HG03025 (cell line): ENCODE data around the gene PLXNA3.

Source experiments
- ATAC-seq: cut with Tn5 transposase; IDR thresholded peaks from one replicate; pipeline ENCODE4 v1.9.1; 2021; ENCODE audit warnings: mild to moderate bottlenecking, moderate library complexity; ENCODE audit not compliant: unreplicated experiment, low FRiP score

Gene PLXNA3

DNA sequence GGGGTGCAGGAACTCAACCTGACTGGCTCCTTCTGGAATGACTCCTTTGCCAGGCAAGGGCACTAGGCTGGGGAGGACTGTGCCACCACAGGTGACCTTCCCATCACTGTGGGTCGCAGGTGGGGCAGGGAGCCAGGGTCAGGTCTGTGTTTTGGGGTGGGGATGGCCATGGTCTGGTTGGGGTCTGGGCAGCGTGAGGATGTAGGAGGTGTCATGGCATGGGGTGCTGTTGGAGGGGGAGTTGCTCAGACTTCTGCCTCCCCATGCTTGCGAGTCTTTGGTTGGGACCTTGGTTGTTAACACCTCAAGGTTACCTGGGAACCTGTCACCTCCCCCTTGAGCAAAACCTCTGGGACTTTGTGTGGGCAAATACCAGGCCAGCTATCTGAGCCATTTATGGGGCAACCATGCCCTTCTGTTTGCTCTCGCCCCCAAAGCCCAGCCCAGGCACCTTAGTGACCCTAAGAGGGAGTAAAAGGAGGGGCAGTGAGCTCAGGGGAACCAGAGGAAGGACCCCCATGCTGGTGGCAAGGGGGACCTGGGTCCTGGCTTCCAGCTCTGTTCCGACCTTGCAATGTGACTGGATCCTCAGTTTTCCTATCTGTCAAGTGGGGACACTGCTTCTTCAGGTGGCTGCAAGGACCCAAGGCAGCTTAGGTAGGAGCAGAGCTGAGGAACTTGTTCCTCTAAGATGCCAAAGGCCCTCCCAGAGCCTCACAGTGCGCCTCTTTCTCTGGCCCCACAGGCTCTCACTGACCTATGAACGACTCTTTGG, 23.5 kb upstream of the PLXNA3 start:
- ATAC-seq, result no peak

DNA sequence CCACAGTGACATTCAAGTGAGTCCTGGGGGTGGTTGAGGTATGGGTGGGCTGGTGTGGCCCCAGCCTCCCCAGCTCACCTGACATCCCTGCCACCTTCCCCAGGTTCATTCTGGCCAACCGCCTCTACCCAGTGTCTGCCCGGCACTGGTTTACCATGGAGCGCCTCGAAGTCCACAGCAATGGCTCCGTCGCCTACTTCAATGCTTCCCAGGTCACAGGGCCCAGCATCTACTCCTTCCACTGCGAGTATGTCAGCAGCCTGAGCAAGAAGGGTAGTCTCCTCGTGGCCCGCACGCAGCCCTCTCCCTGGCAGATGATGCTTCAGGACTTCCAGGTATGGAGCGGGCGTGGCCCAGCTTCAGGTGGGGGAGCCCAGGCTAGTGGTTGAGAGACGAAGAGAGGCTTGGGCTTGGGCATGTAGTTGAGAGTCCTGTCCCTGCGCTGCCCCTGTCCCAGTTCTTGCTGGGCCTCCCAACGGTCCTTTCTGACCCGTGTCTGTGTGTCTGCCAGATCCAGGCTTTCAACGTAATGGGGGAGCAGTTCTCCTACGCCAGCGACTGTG, 22.8 kb upstream of the PLXNA3 start:
- ATAC-seq, result no peak

DNA sequence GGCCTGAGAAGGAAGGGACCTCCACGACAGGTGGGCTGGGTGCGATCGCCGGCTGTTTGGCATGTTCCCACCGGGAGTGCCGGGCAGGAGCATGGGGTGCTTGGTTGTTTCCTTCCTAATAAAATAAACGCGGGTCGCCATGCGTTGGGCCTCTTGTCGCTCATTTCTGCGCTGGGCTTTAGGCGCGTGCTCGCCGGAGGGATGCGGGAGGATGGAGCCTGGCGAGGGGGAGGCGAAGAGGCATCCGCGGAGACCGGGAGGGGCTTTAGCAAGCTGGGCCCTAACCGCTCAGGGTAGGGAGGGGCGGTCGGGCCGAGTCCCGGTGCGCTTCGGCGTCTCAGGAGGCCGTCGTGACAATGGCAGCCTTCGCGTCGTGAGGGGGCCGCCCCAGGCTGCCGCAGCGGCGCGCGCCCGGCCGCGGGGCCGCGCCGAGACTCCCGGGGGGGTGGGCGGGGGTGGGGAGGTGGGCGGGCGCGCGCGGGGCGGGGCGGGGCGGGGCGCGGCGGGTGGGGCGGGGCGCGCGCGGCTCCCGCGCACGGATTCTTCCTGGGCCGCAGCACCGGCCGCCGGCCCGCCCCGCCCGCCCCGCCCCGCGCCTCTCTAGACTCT, 21.6 kb upstream of the PLXNA3 start:
- no peak for ATAC-seq

DNA sequence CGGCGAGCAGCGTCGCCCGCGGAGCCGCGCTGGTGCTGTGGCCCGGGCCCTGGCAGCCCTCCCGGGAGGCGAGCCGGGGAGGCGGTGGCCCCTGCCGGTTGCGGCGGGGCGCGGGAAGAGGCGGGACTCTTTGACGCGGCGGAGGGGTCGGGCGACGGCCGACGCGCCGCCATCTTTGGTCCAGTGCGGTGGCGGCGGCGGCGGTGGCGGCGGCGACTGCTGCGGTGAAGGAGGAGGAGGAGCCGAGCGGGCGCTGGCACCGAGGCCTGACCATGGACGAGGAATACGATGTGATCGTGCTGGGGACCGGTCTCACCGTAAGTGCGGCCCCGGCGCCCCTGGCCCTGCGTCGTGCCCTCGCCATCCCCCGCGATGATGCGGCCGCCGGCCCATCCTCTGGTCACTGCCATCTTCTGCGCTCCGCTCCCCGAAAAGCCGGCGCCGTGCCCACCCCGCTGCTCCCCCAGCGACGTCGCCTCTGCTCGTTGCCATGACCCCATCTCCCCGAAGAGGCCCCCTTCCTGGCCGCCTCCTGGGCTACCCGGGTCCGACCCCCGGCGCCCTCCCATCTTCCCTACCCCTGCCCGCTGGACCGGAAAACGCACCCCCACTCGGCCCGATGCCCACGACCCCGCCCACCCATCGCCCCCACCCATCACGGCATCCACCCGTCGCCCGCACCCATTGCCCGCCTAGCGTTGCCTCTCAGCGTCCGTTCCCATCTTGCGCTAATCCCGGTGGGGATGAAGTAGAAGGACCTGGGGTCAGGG, 20.9 kb upstream of the PLXNA3 start, which contains the start of gene GDI1:
Gene GDI1 (plus strand): TSS at position 172 of the 770 bp plus-strand sequence. CDS start 101 bp downstream, at position 273.
- no peak for ATAC-seq

DNA sequence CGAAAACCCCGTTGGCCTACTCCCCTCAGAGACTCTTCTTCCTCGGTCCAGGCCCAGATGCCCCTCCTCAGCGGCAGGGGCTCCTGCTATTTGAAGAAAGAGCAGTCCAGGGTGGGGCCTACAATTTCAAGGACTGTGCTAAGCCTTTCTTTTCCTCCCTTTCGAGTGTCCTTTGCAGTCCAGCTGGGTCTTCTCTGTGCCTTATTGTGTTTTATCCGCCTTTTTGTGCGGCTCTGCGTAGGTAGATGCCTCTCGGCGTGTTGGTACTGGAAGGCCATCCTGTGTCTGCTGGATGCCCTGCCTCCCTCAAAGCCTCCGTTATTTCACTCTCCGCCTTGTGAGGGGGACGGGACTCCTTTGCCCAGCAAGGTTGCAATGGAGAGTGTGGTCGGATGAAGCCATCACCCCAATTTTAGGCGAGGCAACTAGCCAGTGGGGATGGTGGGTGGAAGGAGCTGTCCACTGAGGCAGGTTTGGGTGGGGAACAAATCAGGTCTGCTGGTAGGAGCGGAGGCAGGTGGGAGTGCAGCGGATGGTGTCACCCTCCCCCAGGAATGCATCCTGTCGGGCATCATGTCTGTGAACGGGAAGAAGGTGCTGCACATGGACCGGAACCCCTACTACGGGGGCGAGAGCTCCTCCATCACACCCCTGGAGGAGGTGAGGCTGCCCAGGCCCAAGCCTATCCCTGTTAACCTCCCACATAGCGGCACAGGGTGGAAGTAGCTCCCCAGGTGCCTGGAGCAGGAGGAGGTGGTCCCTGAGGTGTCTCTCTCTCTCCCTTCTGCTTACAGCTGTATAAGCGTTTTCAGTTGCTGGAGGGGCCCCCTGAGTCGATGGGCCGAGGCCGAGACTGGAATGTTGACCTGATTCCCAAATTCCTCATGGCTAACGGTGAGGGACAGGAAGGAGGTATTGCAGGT, 19.8 kb upstream of the PLXNA3 start:
- ATAC-seq, result no peak

DNA sequence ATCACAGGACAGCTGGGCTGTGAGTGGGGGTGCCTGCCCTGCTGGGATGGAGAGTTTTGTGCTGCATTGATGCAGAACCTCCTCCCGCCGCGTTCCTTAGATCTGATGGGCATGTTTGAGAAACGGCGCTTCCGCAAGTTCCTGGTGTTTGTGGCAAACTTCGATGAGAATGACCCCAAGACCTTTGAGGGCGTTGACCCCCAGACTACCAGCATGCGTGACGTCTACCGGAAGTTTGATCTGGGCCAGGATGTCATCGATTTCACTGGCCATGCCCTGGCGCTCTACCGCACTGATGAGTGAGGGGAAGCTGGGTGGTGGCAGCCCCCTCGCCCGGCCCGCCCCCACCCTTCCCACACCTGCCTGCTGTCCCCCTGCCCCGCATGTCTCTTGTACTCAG, 18.2 kb upstream of the PLXNA3 start:
- no peak for ATAC-seq

DNA sequence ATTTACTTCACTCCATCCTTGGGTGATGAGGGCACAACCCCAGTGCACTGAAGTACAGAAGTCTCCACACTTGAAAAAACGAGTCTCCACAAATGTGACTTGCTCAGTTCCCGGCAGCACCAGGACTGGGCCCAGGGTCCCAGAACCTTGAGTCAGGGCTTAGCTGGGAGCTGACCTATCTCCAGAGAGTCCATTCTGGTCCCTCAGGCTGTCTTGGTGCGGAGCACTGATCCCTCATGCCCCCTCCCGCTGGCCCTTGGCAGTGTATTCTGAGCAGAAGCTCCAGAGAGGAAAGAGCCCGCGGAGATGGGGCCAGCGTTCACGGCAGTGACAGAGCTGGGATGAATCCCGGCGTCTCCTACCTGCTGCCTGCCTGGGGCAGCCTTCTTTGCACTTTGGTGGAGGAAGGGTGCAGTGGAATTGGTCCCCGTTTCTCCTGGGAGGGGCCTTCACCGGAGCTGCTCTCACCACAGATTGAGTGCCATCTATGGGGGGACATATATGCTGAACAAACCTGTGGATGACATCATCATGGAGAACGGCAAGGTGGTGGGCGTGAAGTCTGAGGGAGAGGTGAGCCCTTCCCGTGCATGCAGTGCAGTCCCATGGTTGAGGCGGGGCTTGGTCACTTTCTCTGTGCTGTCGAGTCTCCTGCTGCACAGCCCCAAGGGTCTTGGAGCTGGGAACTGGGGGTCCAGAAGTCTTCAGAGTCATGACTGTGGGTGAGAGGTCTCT, 17.3 kb upstream of the PLXNA3 start:
- no peak for ATAC-seq

GRCh38 chrX:154441564-154441963, 16.5 kb upstream of the PLXNA3 start:
- ATAC-seq, result no peak

DNA sequence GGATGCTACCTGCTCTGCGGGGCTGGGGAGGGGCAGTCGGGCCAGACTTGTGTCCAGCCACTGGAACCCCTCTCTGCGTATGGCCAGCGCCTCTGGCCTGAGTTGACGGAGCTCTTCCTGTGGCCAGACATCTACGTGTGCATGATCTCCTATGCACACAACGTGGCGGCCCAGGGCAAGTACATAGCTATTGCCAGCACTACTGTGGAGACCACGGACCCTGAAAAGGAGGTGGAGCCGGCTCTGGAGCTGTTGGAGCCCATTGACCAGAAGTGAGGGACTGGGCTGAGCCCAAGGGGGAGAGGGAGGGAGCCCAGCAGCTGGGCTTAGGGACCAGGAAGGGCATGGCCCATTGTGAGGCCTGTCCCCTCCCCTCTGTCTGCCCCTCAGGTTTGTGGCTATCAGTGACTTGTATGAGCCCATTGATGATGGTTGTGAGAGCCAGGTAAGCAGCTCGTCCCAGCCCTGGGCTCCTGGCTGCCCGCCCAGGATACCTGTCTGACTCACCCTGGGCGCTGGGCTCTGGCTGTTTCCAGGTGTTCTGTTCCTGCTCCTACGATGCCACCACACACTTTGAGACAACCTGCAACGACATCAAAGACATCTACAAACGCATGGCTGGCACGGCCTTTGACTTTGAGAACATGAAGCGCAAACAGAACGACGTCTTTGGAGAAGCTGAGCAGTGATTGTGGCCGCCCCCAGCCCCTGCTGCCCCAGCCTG, 15.9 kb upstream of the PLXNA3 start:
- no peak for ATAC-seq

DNA sequence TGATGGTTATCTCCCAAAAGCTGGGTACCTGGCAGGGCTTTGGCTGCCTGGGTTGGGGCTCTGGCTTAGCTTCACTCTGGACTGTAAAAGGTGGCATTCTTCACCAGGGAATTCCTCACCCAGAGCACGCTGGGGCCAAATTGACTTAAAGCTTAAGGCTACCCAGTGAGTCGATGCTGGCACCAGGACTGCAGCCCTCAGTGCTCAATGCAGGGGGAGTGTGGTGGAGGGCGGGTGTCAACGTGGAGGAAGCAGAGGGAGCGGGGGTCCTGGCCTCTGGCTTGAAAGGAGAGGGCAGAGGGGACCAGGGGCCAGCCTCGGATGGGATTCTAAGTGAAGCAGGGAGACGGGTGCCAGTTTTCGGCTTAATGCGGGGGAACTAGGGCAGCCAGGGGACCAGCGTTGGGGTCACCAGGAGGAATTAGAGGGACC, 14.6 kb upstream of the PLXNA3 start:
- ATAC-seq, result no peak

DNA sequence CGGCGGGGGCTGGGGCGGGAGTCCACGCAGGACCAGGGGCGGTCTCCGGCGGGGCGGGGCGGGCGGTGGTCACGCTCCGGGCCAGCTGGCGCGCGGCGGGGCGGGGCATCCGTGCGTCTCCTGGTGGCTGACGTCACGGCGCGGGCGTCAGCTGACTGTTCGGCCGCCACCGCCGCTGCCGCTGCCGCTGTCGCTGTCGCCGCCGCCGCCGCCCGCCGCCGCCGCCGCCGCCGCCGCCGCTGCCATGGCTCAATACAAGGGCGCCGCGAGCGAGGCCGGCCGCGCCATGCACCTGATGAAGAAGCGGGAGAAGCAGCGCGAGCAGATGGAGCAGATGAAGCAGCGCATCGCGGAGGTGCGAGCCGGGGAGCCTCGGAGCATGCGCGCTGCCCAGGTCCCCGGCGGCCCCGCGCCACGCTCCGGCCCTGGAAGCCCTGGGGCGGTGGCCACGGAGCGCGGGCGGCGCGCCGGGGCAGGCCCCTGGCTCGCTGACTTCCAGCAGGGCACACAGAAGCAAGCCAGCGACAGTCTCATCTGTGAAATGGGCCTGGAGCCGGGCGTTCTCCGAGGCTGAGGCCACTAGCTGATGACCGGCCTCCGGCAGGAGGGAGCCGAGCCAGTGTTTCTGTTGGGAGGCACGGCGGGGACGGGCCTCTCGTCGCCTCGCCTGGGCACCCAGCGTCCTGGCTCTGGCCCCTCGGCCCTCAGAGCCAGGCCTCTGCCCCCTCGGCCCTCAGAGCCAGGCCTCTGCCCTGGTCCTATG, 13.9 kb upstream of the PLXNA3 start, which contains the start of gene FAM50A:
Gene FAM50A (plus strand): TSS at position 150 of the 763 bp plus-strand sequence. CDS start 95 bp downstream, at position 245.
- peak; percentile 51 for ATAC-seq

GRCh38 chrX:154444755-154445246, 13.3 kb upstream of the PLXNA3 start:
- ATAC-seq, result no peak

GRCh38 chrX:154445776-154446175, 12.3 kb upstream of the PLXNA3 start:
- no peak for ATAC-seq

DNA sequence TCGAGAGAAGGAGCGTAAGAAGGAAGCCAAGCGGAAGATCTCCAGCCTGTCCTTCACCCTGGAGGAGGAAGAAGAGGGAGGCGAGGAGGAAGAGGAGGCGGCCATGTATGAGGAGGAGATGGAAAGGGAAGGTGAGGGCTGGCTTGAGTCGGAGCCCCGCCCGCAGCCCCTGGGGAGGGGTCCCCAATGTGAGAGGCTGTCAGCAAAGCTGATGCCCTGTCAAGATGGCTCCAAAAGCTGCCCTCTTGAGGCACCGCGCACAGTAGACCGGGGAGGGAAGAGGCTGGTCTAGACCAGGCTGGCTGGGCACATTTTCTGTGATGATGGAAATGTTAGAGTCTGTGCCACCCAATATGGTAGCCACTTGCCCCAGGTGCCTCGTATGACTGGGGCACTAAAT, 11.7 kb upstream of the PLXNA3 start:
- ATAC-seq, result no peak

DNA sequence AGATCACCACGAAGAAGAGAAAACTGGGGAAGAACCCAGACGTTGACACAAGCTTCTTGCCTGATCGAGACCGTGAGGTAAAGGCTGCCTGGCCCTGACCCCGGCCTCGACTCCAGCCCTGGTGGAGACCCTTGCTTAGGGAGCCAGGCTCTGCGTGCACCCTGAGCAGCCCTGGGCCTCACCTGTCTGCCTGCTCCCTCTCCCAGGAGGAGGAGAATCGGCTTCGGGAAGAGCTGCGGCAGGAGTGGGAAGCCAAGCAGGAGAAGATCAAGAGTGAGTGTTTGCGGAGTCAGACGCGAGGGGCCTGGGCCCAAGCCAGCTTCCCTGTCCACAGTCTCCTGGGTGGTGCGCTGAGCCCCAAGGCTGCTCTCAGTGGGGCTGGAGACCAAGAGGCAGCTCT, 9.6 kb upstream of the PLXNA3 start:
- ATAC-seq, result no peak

GRCh38 chrX:154449618-154450017, 8.5 kb upstream of the PLXNA3 start:
- no peak for ATAC-seq

DNA sequence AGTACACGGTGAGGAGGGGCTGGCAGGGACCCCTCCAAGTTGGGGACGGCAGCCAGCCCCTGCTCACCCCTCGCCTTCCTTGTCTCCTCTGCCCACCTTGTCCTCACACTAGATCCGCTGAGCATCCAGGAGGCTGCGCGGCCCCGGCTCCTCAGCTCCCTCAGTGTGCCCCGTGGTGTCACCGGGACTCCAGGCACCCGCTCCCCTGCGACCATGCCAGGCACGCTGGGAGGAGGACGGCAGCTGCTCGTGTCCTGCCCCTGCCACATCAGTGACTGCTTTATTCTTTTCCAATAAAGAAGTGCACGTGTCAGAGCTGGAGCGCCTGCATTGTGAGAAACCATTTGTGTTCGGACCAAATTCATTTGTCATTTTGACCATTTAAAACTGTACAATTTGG, 7.8 kb upstream of the PLXNA3 start:
- no peak for ATAC-seq

- ATAC-seq, result no peak
Measured at GRCh38 chrX:154452823-154453222, 5.3 kb upstream of the PLXNA3 start.
